Measurements from ENCODE around the gene ATP5F1D.

The ATP5F1D gene

DNA sequence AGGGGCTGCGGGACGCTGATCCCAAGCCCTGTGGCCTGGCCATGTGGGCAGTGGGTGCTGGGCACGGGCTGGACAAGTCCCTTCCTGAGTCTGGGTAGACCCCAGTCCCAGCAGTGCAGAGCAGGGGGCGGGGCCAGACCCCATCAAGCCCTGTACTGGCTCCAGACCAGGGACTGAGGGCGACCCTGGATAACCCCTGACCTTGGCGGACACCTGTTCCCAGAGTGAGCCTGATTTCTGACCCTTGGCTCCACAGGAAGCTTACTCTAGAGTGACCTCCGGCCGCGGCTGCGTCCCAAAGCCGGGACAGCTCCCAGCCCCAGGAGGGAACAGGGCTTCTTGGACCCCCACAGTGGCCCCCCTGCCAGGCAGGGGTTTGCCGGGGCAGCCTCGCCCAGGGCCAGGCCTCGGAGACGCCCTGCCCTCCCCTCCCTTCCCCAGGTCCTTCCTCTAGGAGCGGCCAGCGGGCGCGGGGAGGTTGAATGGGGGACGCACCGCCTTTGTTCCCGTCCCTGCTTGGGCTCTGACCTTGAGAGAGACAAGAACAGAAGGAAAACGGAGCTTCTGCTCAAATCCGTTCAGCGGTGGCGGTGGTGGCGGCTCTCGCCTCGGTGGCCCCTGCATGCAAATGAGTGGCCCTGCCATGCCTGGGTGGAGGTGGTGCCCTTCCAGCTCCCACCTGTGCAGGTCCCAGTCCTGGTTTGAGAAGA lies 41.8 kb downstream of the ATP5F1D start:
- Histone ChIP-seq H3K4me3 (ENCODE audit: low read depth, low read length) (no peak overlapping the region), H3K9ac (ENCODE audit: low read length) (no peak overlapping the region), H3K23ac (ENCODE audit: low read length) (no peak overlapping the region), H3K18ac (ENCODE audit: low read length) (no peak overlapping the region), H3K4me2 (ENCODE audit: low read length) (no peak overlapping the region), H3K9me3 (ENCODE audit: insufficient read depth, low read depth, low read length) (no peaks in the 10 kb centered on the region), H4K8ac (ENCODE audit: low read depth, low read length) (no peak overlapping the region), H2BK5ac (ENCODE audit: low read depth, low read length, poor library complexity) (no peak overlapping the region), H4K91ac (ENCODE audit: low read depth, low read length) (no peak overlapping the region), H3K79me2 (ENCODE audit: control insufficient read depth, insufficient read depth, low read length, poor library complexity) (no peaks in the 10 kb centered on the region), H2AFZ (ENCODE audit: insufficient read depth, low read length, poor library complexity) (no peak overlapping the region), H2BK12ac (ENCODE audit: low read length) (no peak overlapping the region), H3K27me3 (ENCODE audit: insufficient read depth, low read length) (peaks cover 7% of the 10 kb centered on the region), H3K4ac (ENCODE audit: low read depth, low read length) (no peak overlapping the region), H3K36me3 (ENCODE audit: control insufficient read depth in 1 of 2, insufficient read depth in 2 of 2, low read length in 2 of 2) (peaks cover 10% of the 10 kb centered on the region in 2 experiments), H3K27ac (ENCODE audit: low read depth, low read length) (no peak overlapping the region), H3K79me1 (ENCODE audit: low read length) (no peaks in the 10 kb centered on the region), H4K12ac (ENCODE audit: low read depth, low read length) (no peak overlapping the region), H2BK120ac (ENCODE audit: insufficient read depth, low read length, poor library complexity) (no peak overlapping the region), H2AK5ac (ENCODE audit: low read length) (no peak overlapping the region), H3K14ac (ENCODE audit: low read length) (no peak overlapping the region), H3K4me1 (ENCODE audit: control insufficient read depth in 1 of 2, insufficient read depth in 2 of 2, low read length in 2 of 2) (peaks cover 0 to 10% of the 10 kb centered on the region in 2 experiments)
- DNase-seq, result no peak
- no CpG with 5 or more reads among the region's 29 CpGs for WGBS (ENCODE audit: extremely low coverage, insufficient coverage, insufficient read length)

DNA sequence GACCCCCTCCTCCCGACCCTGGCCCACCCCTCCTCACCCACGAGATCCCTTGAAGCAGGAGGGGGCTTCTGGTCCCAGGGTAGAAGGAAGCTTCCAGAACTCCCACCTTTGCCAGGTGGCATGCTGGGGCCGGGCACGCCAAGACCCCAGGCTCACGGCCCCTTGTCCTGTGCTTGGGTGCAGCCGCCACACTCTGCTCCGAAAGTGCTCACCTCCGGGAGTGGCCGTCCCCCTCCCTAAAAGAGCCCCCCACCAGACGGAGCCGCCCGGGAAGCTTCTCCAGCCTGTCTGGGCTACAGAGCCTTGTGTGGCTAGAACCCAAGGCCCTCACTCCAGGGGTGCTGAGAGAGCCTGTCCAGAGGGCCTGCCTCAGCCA lies 42.4 kb downstream of the ATP5F1D start:
- no peak overlapping the region for H2BK5ac ChIP-seq (ENCODE audit: low read depth, low read length, poor library complexity)

DNA sequence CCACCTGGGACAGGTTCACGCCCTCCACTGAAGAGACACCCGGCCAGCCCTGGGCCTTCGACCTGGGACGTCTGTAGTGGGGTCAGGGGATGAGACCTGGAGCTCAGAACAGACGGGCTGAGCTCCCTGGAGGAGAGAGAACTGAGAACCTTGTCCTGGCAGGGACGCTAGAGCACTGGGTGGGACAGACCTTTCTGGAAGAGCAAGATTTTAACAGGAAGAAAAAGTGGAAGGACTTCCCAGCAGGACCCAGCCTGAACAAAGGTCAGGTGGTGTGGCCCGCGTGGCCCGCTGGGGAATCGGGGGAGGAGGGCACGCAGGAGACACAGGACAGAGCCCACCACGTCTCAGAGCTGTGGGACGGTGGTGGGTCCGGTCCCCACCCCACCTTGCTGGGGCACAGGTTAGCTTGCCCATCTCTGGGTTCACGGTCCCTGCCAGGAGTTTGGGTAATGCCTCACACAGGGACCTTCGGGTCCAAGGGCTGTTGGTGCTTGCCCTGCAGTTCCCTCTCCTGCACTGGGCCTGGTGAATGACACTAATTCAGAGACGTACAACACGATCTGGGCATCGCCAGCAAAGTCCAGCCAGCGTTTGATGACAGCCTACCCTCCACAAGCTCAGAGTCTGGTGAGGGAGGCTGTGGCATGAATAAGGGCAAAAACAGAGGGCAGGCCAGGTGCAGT lies 42.9 kb downstream of the ATP5F1D start:
- Histone ChIP-seq H3K9ac (ENCODE audit: low read length) (no peak overlapping the region), H3K27me3 (ENCODE audit: insufficient read depth, low read length) (peaks cover 7% of the 10 kb centered on the region), H3K79me1 (ENCODE audit: low read length) (no peaks in the 10 kb centered on the region), H4K12ac (ENCODE audit: low read depth, low read length) (no peak overlapping the region), H3K36me3 (ENCODE audit: control insufficient read depth in 1 of 2, insufficient read depth in 2 of 2, low read length in 2 of 2) (peaks cover under 1 to 1% of the 10 kb centered on the region in 2 experiments), H4K8ac (ENCODE audit: low read depth, low read length) (no peak overlapping the region), H3K4ac (ENCODE audit: low read depth, low read length) (no peak overlapping the region), H3K14ac (ENCODE audit: low read length) (no peak overlapping the region), H3K4me3 (ENCODE audit: low read depth, low read length) (no peak overlapping the region), H3K9me3 (ENCODE audit: insufficient read depth, low read depth, low read length) (no peaks in the 10 kb centered on the region), H2AFZ (ENCODE audit: insufficient read depth, low read length, poor library complexity) (no peak overlapping the region), H3K27ac (ENCODE audit: low read depth, low read length) (no peak overlapping the region), H3K79me2 (ENCODE audit: control insufficient read depth, insufficient read depth, low read length, poor library complexity) (no peaks in the 10 kb centered on the region), H3K18ac (ENCODE audit: low read length) (no peak overlapping the region), H2AK5ac (ENCODE audit: low read length) (no peak overlapping the region), H3K4me1 (ENCODE audit: control insufficient read depth in 1 of 2, insufficient read depth in 2 of 2, low read length in 2 of 2) (peaks cover 0 to 10% of the 10 kb centered on the region in 2 experiments), H2BK12ac (ENCODE audit: low read length) (no peak overlapping the region), H3K4me2 (ENCODE audit: low read length) (no peak overlapping the region), H2BK5ac (ENCODE audit: low read depth, low read length, poor library complexity) (no peak overlapping the region), H2BK120ac (ENCODE audit: insufficient read depth, low read length, poor library complexity) (no peak overlapping the region), H4K91ac (ENCODE audit: low read depth, low read length) (no peak overlapping the region), H3K23ac (ENCODE audit: low read length) (no peak overlapping the region)
- WGBS (ENCODE audit: extremely low coverage, insufficient coverage, insufficient read length), result no CpG with 5 or more reads among the region's 20 CpGs
- DNase-seq, result no peak

More for the DNA sequence above, 42.4 kb downstream of the ATP5F1D start:
- H3K79me1 ChIP-seq (ENCODE audit: low read length), result no peaks in the 10 kb centered on the region
- H4K8ac ChIP-seq (ENCODE audit: low read depth, low read length), result no peak overlapping the region
- no peak overlapping the region for H3K14ac ChIP-seq (ENCODE audit: low read length)
- H2AK5ac ChIP-seq (ENCODE audit: low read length), result no peak overlapping the region
- no peak overlapping the region for H3K27ac ChIP-seq (ENCODE audit: low read depth, low read length)
- no peak overlapping the region for H3K4me2 ChIP-seq (ENCODE audit: low read length)
- WGBS (ENCODE audit: extremely low coverage, insufficient coverage, insufficient read length), result no CpG with 5 or more reads among the region's 12 CpGs
- no peak overlapping the region for H4K91ac ChIP-seq (ENCODE audit: low read depth, low read length)
- no peak overlapping the region for H2BK12ac ChIP-seq (ENCODE audit: low read length)
- peaks cover 0 to 10% of the 10 kb centered on the region in 2 experiments for H3K4me1 ChIP-seq (ENCODE audit: control insufficient read depth in 1 of 2, insufficient read depth in 2 of 2, low read length in 2 of 2)
- no peak overlapping the region for H2BK120ac ChIP-seq (ENCODE audit: insufficient read depth, low read length, poor library complexity)
- no peaks in the 10 kb centered on the region for H3K9me3 ChIP-seq (ENCODE audit: insufficient read depth, low read depth, low read length)
- no peak overlapping the region for H3K9ac ChIP-seq (ENCODE audit: low read length)
- H4K12ac ChIP-seq (ENCODE audit: low read depth, low read length), result no peak overlapping the region
- no peaks in the 10 kb centered on the region for H3K79me2 ChIP-seq (ENCODE audit: control insufficient read depth, insufficient read depth, low read length, poor library complexity)
- no peak overlapping the region for H2AFZ ChIP-seq (ENCODE audit: insufficient read depth, low read length, poor library complexity)
- H3K27me3 ChIP-seq (ENCODE audit: insufficient read depth, low read length), result peaks cover 7% of the 10 kb centered on the region
- H3K4me3 ChIP-seq (ENCODE audit: low read depth, low read length), result no peak overlapping the region
- H3K4ac ChIP-seq (ENCODE audit: low read depth, low read length), result no peak overlapping the region
- no peak overlapping the region for H3K18ac ChIP-seq (ENCODE audit: low read length)
- H3K36me3 ChIP-seq (ENCODE audit: control insufficient read depth in 1 of 2, insufficient read depth in 2 of 2, low read length in 2 of 2), result peaks cover 6 to 7% of the 10 kb centered on the region in 2 experiments
- DNase-seq, result no peak
- H3K23ac ChIP-seq (ENCODE audit: low read length), result no peak overlapping the region

DNA sequence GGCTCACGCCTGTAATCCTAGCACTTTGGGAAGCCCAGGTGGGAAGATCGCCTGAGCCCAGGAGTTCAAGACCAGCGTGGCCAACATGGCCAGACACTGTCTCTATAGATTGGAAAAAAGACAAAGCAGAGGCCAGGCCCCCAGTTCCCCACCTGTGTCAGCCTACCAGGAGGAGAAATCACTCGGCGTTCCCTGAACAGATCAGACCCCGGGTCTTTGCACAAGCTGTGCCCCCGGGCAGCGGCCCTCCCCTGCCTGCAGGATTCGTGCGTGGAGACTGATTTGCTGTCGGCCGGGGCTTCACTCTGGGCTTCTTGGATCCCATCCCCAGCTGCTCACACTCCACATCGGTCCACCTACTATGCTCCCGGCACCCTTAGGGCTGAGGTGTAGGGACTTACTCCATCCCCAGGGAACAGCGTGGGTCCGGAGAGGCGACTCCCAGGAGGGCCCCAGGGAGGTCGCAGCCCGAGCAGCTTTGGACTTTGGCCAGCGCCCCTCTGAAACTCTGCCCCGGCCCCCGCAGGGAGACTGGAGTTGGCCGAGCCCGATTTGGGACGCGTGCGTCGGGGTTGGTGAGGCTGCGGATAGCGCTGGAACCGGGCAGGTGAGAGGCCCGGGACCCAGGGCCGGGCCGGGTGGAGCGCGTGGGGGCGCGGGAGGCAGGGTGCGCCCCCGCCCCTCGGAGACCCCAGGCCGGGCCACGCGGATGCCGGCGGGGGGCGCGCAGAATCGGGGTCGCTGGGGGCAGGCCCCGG lies 43.6 kb downstream of the ATP5F1D start:
- Histone ChIP-seq H2BK5ac (ENCODE audit: low read depth, low read length, poor library complexity) (no peak overlapping the region), H2BK12ac (ENCODE audit: low read length) (no peak overlapping the region), H3K14ac (ENCODE audit: low read length) (no peak overlapping the region), H3K23ac (ENCODE audit: low read length) (no peak overlapping the region), H4K91ac (ENCODE audit: low read depth, low read length) (peak overlapping the region; percentile 30), H3K4ac (ENCODE audit: low read depth, low read length) (no peak overlapping the region), H3K4me1 (ENCODE audit: control insufficient read depth in 1 of 2, insufficient read depth in 2 of 2, low read length in 2 of 2) (peaks cover 0 to 10% of the 10 kb centered on the region in 2 experiments), H3K9me3 (ENCODE audit: insufficient read depth, low read depth, low read length) (no peaks in the 10 kb centered on the region), H2AK5ac (ENCODE audit: low read length) (no peak overlapping the region), H3K4me2 (ENCODE audit: low read length) (peak overlapping the region; percentile 63), H3K9ac (ENCODE audit: low read length) (no peak overlapping the region), H2BK120ac (ENCODE audit: insufficient read depth, low read length, poor library complexity) (no peak overlapping the region), H4K8ac (ENCODE audit: low read depth, low read length) (peak overlapping the region; percentile 57), H3K79me2 (ENCODE audit: control insufficient read depth, insufficient read depth, low read length, poor library complexity) (no peaks in the 10 kb centered on the region), H3K18ac (ENCODE audit: low read length) (no peak overlapping the region), H2AFZ (ENCODE audit: insufficient read depth, low read length, poor library complexity) (peak overlapping the region; percentile 7), H4K12ac (ENCODE audit: low read depth, low read length) (peak overlapping the region; percentile 27), H3K36me3 (ENCODE audit: control insufficient read depth in 1 of 2, insufficient read depth in 2 of 2, low read length in 2 of 2) (no peaks in the 10 kb centered on the region), H3K27me3 (ENCODE audit: insufficient read depth, low read length) (peaks cover 7% of the 10 kb centered on the region), H3K79me1 (ENCODE audit: low read length) (no peaks in the 10 kb centered on the region), H3K27ac (ENCODE audit: low read depth, low read length) (no peak overlapping the region), H3K4me3 (ENCODE audit: low read depth, low read length) (no peak overlapping the region)
- WGBS (ENCODE audit: extremely low coverage, insufficient coverage, insufficient read length), result no CpG with 5 or more reads among the region's 51 CpGs
- no peak for DNase-seq
